ENCODE data around the gene PGGT1B. TPM values are rescaled to one million over a fixed set of nuclear protein-coding genes. Genes with fewer than 3 reads are reported as not detected.

The PGGT1B gene
- total RNA-seq, 1 experiment from 2014 or later = 59.7 TPM

DNA sequence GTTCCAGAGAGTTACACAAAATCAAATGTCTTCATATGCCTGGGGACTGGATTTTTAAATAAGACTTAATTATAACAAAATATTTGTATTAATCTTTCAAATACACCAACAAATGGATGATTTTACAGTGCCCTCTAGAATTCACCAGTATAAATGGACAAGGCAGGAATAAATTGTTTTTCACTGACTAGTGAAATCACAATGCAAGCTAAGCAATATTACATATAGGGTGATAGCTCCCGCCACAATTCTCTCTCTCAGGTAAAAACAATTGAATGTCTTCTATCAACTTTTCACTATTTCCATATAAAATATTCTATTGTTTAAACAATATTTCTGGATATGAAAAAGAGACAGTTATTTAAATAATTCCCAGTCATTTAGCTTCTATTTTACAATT lies 41.8 kb upstream of the PGGT1B start:
- TF ChIP-seq, protein P1, sequence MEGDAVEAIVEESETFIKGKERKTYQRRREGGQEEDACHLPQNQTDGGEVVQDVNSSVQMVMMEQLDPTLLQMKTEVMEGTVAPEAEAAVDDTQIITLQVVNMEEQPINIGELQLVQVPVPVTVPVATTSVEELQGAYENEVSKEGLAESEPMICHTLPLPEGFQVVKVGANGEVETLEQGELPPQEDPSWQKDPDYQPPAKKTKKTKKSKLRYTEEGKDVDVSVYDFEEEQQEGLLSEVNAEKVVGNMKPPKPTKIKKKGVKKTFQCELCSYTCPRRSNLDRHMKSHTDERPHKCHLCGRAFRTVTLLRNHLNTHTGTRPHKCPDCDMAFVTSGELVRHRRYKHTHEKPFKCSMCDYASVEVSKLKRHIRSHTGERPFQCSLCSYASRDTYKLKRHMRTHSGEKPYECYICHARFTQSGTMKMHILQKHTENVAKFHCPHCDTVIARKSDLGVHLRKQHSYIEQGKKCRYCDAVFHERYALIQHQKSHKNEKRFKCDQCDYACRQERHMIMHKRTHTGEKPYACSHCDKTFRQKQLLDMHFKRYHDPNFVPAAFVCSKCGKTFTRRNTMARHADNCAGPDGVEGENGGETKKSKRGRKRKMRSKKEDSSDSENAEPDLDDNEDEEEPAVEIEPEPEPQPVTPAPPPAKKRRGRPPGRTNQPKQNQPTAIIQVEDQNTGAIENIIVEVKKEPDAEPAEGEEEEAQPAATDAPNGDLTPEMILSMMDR (conservative IDR thresholded peaks at IDR 0.05) = no peak
- Histone ChIP-seq H2BK120ac (ENCODE audit: low read depth, low read length, poor library complexity, severe bottlenecking) (no peak overlapping the region), H3T11ph (ENCODE audit: low read length) (no peak overlapping the region), H2AK5ac (ENCODE audit: insufficient read length, low read length) (no peak overlapping the region), H4K20me1 (ENCODE audit: control insufficient read depth, insufficient read depth, insufficient read length) (no peaks in the 10 kb centered on the region), H2BK15ac (ENCODE audit: low read depth, low read length) (no peak overlapping the region), H4K8ac (replicated peaks; ENCODE audit: insufficient read length, low read depth, low read length) (no peak overlapping the region), H2BK5ac (ENCODE audit: insufficient read length, low read length) (no peak overlapping the region), H3K23me2 (ENCODE audit: insufficient read length, low read depth, low read length, poor library complexity, severe bottlenecking) (no peaks in the 10 kb centered on the region), H3K79me2 (ENCODE audit: insufficient read depth, low read length) (no peaks in the 10 kb centered on the region), H4K5ac (ENCODE audit: insufficient read length, low read depth, low read length) (no peak overlapping the region), H3K18ac (ENCODE audit: insufficient read length, low read depth, low read length) (no peak overlapping the region), H2BK20ac (ENCODE audit: low read depth, low read length, poor library complexity, severe bottlenecking) (no peak overlapping the region), H2AFZ (ENCODE audit: low read length) (no peak overlapping the region), H3K9me3 (ENCODE audit: control insufficient read depth, low read depth, low read length) (no peaks in the 10 kb centered on the region), H3K9ac (ENCODE audit: extremely low read depth, insufficient read length, low read length) (no peak overlapping the region), H3K14ac (ENCODE audit: insufficient read depth, low read length) (no peak overlapping the region), H3K27me3 (ENCODE audit: insufficient read depth, low read length) (no peaks in the 10 kb centered on the region), H3K56ac (ENCODE audit: insufficient read length, low read depth, low read length) (no peak overlapping the region), H3K23ac (ENCODE audit: insufficient read length, low read depth, low read length) (no peak overlapping the region), H4K91ac (ENCODE audit: insufficient read length, low read depth, low read length) (no peak overlapping the region), H3K27ac (ENCODE audit: insufficient read length, low read depth, low read length) (no peak overlapping the region), H3K79me1 (ENCODE audit: insufficient read depth, low read depth, low read length, poor library complexity, severe bottlenecking) (no peaks in the 10 kb centered on the region), H3K4me1 (ENCODE audit: insufficient read depth, low read length) (no peaks in the 10 kb centered on the region), H2BK12ac (ENCODE audit: insufficient read length, low read depth, low read length) (no peak overlapping the region), H3K4me2 (ENCODE audit: insufficient read depth, insufficient read length, low read length) (no peak overlapping the region), H3K4ac (ENCODE audit: low read depth, low read length) (no peak overlapping the region)
- Mint-ChIP-seq H3K4me1 (peaks cover 5 to 8% of the 10 kb centered on the region in 2 experiments), H3K36me3 (ENCODE audit: insufficient read depth in 1 of 3, low read depth in 3 of 3) (no peaks in the 10 kb centered on the region; a peak in 1 of 7 replicates), H3K4me3 (no peak overlapping the region), H3K9me3 (peaks cover 0 to 7% of the 10 kb centered on the region in 2 experiments; a peak in 1 of 5 replicates), H3K27me3 (ENCODE audit: low read depth) (no peaks in the 10 kb centered on the region), H3K27ac (no peak overlapping the region)
- DNase-seq = no peak
- WGBS (ENCODE audit: extremely low coverage, insufficient read length, low lambda C conversion rate) = no CpG with 5 or more reads among the region's 1 CpG
